NOMO-1 treated with dmso at 0.1 percent for 144 hours (cell line): ENCODE data around the gene SELENOV.

Source experiments
- DNase-seq: peaks from one replicate; lab custom pipeline; 2025; ENCODE audit not compliant: unreplicated experiment; lab: John Stamatoyannopoulos, UW

Gene SELENOV

GRCh38 chr19:39555883-39556282 lies 40.9 kb downstream of the SELENOV start:
- no peak for DNase-seq

DNA sequence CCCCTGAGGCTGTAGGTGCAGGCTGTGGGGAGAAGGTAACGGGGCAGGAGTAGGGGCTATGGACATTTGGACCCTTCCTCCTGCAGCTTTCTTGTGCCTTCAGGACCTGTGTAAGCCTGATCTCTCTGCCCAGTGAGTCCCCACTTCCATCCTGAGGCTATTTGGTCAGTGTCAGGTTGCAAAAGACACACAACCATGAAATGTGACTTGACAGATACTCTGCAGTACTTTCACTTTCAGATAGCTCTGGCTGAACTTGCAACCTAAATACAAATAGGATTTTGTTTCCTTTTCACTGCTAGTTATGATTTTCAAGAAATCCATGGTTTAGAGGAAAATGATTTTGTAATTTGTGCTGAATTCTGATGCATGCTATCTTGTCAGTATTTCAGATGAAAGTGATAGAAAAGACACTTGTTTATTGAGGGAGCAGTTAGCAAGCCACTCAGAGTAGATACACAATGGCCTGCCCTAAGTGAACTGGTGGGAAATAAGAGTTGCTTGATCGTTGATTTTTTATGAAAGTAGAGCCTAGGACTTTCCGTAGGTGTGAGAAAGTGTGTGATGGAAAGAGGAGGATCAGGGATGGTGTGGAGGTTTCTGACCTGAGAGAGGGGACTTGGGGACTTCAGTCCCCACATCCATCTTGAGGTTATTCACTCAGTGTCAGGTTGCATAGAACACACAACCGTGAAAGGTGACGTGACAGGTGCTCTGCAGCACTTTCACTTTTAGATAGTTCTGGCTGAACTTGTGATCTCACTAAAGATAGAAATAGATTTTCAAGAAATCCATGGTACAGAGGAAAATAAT lies 43.1 kb downstream of the SELENOV start:
- DNase-seq: no peak

GRCh38 chr19:39558624-39559117 lies 43.7 kb downstream of the SELENOV start:
- DNase-seq: no peak

GRCh38 chr19:39563408-39563807 lies 48.5 kb downstream of the SELENOV start:
- DNase-seq: no peak

DNA sequence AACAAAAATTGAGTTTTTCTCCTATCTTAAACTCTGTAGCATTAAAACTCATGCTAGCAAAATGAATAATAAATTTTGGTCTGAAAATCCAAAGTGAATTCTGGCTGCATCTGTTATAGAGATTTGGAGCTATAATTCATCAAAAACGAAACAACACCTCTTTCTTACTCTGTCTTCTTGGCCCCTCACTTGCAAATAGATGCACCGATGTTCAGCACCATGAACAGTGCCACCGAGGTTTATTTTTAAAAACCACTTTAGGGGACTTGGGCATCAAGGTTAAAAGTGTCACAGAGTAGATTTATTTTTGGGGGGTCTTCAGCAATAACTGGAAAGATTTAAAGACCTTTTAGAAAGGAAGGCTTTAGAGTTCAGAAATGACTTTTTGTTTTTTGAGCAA lies 51.1 kb downstream of the SELENOV start:
- no peak for DNase-seq

DNA sequence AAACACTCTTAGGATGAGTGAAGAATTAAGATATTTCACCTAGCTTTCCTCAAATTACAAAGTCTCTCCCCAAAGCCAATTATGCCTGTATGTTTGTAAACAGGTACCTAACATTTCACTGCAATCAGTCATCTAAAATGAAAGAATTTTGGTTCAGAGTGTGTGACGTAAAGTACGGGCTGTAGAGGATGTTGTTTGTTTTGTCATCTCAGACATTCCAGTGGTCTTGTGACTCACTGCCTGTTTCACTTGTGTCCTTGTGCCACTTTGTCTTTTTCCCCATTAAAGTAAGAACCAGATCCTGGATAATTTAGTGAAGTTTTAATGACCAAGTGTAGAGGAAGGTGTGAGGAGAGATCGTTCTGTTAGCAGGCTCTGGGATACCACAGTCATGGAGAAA lies 53.7 kb downstream of the SELENOV start:
- DNase-seq: no peak
